Measurements from ENCODE around the gene ALDH4A1. TPM values are rescaled to one million over a fixed set of nuclear protein-coding genes. Genes with fewer than 3 reads are reported as not detected.

ALDH4A1 gene
- total and polyA plus RNA-seq, 12 donors, result 12.7 to 60.8 (median 36.6) TPM

DNA sequence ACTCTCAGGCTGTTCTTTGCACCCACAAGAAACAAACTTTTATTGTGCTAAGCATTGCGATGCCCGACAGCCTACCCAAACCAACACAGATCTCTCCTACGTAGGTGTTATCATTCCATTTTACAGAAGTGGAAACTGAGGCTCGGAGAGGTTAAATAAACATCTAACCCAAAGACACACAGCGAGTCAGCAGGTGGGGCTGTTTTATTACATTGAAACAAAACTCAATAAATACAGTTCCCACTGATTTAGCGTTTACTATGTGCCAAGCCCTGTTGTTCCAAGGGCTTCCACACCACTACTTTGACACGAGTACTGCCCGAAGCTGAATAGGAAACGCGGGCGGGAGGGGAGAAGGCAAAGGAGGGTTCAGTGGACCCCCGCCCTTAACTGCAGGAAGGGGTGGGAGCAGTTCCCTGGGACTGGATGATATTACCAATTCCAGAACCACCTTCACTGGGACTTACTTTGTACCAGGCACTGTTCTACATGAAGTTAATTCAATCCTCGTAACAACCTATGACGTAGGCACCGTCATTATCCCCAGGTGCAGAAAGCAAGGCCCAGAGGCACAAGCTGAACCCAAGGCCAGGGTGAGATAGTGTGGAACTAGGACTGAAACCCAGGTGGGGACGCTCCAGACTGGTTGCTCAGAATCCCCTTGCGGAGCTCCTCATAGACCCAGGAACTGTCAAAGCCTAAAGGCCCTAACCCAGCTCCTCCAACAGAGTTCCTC is 19.3 kb upstream of the ALDH4A1 start:
- H3K9me3 ChIP-seq, result no peaks in the 10 kb centered on the region
- H3K27me3 ChIP-seq, result no peaks in the 10 kb centered on the region
- peaks cover 31 to 55% (median 45%) of the 10 kb centered on the region in 9 donors for H3K4me1 ChIP-seq
- ATAC-seq (peak in 7 of 8 donors; percentile 1 to 27 (median 15)), DNase-seq (peak in 1 of 2 donors; percentile 46)
- peak overlapping the region in 4 of 10 donors; percentile 16 to 26 (median 17) for H3K4me3 ChIP-seq
- H3K27ac ChIP-seq, result peak overlapping the region; percentile 68 to 97 (median 89)
- intact Hi-C loops (cut with DNase I), result loop anchor here in 5 of 10 donors (2.0 to 5.0 kb wide), 3 partner anchors 33 to 36 kb away; partner anchors contain the start of gene IFFO2 (in 4 of the 5)
- WGBS, 2 donors, result 59 to 61% methylated on average over 17 of the region's 17 CpGs
- TF ChIP-seq, protein P1, sequence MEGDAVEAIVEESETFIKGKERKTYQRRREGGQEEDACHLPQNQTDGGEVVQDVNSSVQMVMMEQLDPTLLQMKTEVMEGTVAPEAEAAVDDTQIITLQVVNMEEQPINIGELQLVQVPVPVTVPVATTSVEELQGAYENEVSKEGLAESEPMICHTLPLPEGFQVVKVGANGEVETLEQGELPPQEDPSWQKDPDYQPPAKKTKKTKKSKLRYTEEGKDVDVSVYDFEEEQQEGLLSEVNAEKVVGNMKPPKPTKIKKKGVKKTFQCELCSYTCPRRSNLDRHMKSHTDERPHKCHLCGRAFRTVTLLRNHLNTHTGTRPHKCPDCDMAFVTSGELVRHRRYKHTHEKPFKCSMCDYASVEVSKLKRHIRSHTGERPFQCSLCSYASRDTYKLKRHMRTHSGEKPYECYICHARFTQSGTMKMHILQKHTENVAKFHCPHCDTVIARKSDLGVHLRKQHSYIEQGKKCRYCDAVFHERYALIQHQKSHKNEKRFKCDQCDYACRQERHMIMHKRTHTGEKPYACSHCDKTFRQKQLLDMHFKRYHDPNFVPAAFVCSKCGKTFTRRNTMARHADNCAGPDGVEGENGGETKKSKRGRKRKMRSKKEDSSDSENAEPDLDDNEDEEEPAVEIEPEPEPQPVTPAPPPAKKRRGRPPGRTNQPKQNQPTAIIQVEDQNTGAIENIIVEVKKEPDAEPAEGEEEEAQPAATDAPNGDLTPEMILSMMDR (IDR thresholded peaks at IDR 0.05), result peak in 7 of 9 donors; percentile 20 to 55 (median 31)
- peaks cover 0 to 42% (median 0%) of the 10 kb centered on the region in 9 donors for H3K36me3 ChIP-seq

DNA sequence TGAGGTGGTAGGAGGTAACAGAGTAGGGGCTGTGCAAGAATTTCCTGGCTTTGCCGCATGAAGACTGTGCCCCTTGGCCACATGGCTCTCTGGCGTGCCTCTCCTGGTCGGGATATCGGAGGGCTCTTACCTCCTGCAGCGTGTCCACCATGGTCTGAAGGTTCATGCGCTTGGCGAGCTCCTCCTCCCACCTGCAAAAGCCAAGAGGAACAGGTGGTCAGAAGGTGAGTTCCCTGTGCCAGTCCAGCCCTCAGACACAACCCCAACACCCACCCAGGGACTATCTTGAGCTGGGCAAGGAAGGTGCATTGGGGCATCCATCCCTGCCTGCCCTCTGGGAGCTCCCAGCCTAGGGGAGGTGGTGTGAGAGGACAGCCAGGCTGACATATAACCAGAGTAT is 18.6 kb upstream of the ALDH4A1 start:
- H3K36me3 ChIP-seq, result peaks cover 0 to 50% (median 0%) of the 10 kb centered on the region in 9 donors
- TF ChIP-seq, protein P1 (IDR thresholded peaks at IDR 0.05), result no peak
- DNase-seq (no peak), ATAC-seq (no peak)
- intact Hi-C loops (cut with DNase I), result loop anchor here in 3 of 10 donors (5.0 kb wide), 1 partner anchor 36 kb away; the partner anchor contains the start of gene IFFO2 (in 3 of the 3)
- H3K27me3 ChIP-seq, result no peaks in the 10 kb centered on the region
- H3K9me3 ChIP-seq, result no peaks in the 10 kb centered on the region
- peak overlapping the region in 1 of 10 donors; percentile 93 for H3K27ac ChIP-seq
- H3K4me3 ChIP-seq, result no peak overlapping the region
- H3K4me1 ChIP-seq, result peaks cover 25 to 48% (median 39%) of the 10 kb centered on the region in 9 donors
- 92 to 95% methylated on average over 7 of the region's 7 CpGs for WGBS, 2 donors

DNA sequence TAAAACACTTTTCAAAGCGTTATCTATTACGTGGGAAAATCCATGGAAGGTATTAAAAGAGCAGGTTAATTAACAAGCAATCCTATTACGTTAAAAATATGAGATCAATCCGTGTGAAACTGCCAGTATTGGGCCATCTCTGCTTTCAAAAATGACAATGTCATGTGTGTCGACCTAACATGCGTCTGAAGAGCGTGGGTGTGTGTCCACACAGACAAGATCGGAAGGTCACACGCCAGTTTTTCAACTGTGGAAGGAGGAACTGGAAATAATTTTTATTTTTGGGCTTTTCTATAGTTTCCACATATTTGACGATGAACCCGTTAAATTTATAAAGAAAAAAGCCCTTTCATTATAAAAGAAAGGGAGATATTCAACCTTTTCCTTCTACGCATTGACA is 17.6 kb upstream of the ALDH4A1 start:
- Histone ChIP-seq H3K4me3 (no peak overlapping the region), H3K4me1 (peaks cover 25 to 49% (median 42%) of the 10 kb centered on the region in 9 donors), H3K36me3 (peaks cover 0 to 59% (median 0%) of the 10 kb centered on the region in 9 donors), H3K9me3 (no peaks in the 10 kb centered on the region), H3K27me3 (no peaks in the 10 kb centered on the region), H3K27ac (no peak overlapping the region)
- TF ChIP-seq, protein P1 (IDR thresholded peaks at IDR 0.05), result no peak
- 91 to 96% methylated on average over 12 of the region's 12 CpGs for WGBS, 2 donors
- intact Hi-C loops (cut with DNase I), result loop anchor here in 6 of 10 donors (5.0 to 10.0 kb wide), 3 partner anchors 32 to 155 kb away; partner anchors contain the start of gene IFFO2 (in 4 of the 6)
- no peak for DNase-seq
- no peak for ATAC-seq

DNA sequence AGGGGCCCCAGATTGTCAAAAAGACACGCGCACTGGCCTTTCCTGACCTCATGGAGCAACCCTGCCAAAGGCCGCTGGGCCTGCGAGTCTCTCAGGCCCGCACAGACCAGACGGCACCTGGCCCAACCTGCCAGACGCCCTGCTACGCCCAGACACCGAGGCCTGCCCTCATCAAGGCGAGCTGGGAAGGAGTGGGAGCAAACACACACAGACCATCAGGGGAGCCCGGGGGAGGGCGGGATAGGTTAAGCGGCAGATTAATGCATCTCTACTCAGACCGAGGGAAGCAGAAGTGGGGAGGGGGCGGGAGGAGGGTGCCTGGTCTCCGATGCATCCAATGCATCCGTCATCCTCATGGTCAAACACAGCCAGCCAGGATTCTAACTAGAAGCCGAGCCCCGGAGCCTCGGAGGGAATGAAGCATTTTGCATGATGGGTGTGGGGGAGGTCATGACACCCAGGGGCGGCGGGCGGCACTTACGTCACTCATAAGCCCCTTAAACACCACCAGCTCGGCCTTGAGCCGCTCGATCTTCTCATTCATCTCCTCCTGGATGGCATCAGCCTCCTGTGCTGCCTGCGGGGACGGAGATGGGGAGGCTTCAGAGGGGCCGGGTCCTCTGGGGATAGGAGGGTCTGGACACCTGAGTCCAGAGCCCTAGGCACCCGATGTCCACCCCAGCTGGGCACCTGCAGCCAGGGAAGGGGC is 17.0 kb upstream of the ALDH4A1 start:
- H3K27me3 ChIP-seq, result no peaks in the 10 kb centered on the region
- TF ChIP-seq, protein P1 (IDR thresholded peaks at IDR 0.05), result no peak
- ATAC-seq (no peak), DNase-seq (no peak)
- intact Hi-C loops (cut with DNase I), result loop anchor here in 3 of 10 donors (5.0 to 10.0 kb wide), 3 partner anchors 33 to 155 kb away; partner anchors contain the start of gene IFFO2 (in 1 of the 3)
- H3K36me3 ChIP-seq, result peaks cover 0 to 60% (median 0%) of the 10 kb centered on the region in 9 donors
- no peak overlapping the region for H3K27ac ChIP-seq
- H3K4me3 ChIP-seq, result no peak overlapping the region
- WGBS, 2 donors, result 91% methylated on average over 31 of the region's 31 CpGs
- H3K4me1 ChIP-seq, result peaks cover 22 to 49% (median 43%) of the 10 kb centered on the region in 9 donors
- H3K9me3 ChIP-seq, result no peaks in the 10 kb centered on the region
